Fibroblast of upper back skin (primary cell): ENCODE data around the gene BID.

Source experiments
- DNase-seq: peaks from one replicate; pipeline ENCODE4 v3.0.0-alpha.2; 2013

The BID gene

DNA sequence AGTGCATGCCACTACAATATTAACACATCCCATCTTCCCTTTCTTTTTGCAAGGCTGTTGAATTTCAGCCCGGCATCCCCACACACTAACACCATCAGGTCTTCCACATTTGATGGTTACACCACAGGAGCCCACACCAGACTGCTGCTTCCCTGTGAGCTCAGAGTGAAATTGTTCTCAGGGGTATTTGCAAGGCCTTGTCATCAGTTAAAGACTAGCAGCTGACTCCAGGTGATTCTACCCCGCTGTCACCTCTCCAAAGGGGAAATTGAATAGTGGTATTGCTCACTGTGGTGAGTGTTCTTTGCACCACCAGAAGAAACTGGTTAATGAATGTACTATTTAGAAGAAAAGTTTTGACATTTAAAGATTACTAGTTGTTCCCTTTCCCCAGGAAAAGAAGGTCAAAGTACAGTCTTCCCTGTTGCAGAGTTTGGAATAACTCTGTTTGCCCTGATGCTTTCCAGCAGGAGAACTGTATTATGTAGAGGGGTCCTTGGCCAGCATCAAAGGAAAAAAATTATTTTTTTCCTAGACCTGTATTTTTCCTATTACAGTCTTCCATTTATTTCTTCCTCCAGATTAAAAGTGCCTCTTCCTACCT lies 41.9 kb downstream of the BID start:
- DNase-seq, result no peak

DNA sequence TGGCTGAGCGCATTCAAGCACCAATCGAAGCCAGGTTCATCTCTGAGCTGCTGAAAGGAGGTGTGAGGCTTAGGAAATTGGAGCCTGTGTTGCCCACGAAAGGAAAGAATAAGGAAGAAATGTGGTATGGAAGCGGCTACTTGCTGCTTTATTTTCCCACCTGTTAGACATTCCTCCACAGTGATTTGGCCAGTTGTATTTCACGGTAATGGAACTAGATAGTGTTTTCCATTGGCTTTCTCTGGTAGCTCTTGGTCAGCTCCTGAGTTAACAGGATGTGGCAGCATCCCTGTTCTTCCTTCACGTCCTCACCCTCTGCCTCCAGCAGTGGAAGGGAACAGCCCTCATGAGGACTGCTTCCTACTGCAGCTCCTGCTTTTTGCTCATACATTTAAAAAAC lies 44.7 kb downstream of the BID start:
- no peak for DNase-seq

DNA sequence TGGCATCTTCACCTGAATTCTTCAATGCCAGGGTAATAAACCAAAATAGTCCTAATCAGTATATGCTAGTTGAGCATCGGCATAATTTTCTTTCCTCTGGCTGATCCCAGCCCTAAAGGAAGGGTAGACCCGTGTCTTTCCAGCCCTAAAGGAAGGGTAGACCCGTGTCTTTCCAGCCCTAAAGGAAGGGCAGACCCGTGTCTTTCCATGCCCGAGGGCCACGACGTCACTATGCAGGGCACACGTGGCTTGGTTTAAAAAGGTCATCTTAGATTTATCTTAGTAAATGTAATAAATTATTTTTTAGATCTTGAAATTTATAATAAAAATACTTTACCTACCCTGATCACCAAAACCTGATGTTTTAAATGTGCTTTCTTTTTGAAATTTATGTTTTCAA lies 45.5 kb downstream of the BID start:
- DNase-seq, result no peak

DNA sequence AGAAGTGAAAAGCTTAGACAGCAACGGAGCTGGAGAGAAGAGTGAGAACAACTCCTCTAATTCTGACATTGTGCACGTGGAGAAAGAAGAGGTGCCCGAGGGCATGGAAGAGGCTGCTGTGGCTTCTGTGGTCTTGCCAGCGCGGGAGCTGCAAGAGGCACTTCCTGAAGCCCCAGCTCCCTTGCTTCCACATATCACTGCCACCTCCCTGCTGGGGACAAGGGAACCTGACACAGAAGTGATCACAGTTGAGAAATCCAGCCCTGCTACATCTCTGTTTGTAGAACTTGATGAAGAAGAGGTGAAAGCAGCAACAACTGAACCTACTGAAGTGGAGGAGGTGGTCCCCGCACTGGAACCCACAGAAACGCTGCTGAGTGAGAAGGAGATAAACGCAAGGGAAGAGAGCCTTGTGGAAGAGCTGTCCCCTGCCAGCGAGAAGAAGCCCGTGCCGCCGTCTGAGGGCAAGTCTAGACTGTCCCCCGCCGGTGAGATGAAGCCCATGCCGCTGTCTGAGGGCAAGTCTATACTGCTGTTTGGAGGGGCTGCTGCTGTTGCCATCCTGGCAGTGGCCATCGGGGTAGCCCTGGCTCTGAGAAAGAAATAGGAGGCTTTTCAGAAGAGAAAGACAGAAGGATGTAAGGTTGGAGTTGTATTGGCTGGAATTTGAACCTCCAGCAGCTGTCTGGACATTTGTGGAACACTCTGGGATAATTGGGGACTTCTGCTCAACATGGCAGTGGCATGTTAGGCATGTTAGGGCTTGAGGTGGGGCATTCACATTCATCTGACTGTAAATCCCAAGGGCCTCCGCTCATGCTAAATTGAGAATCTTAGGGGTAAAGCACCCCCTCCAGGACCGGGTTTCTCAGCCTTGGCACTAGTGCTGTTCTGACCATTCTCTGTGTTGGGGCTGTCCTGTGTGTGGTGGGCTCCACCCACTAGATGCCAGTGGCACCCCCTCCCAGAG lies 47.1 kb downstream of the BID start:
- no peak for DNase-seq

DNA sequence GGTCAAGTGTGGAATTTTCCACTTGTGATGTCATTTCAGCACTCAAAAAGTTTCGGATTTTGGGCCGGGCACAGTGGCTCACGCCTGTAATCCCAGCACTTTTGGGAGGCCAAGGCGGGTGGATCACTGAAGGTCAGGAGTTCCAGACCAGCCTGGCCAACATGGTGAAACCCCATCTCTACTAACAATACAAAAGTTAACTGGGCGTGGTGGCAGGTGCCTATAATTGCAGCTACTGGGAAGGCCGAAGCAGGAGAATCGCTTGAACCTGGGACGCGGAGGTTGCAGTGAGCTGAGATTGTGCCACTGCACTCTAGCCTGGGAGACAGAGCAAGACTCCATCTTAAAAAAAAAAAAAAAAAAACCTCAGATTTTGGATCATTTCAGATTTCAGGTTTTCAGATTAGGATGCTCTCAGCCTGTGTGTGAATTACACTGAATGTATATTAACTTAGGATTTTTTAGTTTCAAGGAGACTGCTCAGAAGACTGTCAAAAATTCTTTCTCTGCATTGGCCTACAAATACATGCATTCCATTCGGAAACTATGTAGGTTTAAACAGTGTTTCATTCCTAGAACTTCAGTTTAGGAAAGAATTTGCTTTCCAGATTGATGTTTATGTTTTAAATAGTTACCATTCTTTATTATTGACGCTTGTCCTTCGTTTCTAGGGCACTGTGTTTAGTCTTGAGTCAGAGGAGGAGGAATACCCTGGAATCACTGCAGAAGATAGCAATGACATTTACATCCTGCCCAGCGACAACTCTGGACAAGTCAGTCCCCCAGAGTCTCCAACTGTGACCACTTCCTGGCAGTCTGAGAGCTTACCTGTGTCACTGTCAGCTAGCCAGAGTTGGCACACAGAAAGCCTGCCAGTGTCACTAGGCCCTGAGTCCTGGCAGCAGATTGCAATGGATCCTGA lies 48.0 kb downstream of the BID start:
- peak; percentile 37 for DNase-seq

DNA sequence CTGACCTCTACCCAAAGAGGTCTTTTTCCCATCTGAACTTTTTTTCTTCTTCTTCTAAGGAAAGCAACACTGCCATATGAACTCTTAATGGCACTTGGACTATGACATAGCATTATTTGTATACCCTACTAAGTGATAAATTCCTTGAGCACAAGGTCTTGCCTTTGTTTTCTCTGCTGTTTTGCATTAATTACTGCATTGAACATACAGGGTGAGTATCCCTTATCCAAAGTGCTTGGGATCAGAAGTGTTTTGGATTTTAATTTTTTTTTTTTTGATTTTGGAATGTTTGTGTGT lies 48.8 kb downstream of the BID start:
- no peak for DNase-seq

DNA sequence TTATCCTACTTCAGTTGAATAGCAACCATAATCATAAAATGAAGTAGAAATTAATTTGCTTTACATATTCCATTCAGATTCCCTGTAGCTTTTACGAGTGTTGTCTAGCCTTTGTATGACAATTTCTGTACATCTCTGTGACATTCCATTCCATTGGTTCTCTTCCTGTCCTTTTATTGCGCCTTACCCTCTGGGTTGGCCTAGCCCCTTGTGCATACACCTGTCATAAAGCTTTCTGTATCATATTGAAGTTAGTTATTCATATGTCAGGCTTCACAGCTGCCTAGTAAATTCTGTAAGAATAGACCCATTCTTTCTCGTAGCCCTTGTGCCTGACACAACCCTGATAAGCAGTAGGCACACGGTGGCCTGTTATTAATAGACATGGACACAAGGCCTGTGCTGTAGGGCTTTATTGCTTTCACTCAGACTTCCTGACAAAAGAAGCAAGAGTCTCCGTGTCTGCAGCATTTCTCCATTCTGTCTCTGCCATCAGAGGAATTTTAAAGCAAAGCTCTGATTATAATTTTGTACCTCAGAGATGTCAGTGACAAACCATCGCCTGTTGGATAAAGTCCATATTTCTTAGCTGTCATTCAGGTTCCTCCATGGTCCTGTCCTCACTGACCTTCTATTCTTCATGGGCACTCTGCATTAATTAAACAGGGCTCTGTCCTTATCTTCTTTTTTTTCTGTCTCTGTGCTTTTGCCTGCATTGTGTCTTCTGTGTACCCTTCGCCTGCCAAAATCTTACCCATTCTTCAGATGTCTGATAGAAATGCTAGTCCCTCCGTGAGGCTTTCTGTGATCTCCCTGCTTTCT lies 49.4 kb downstream of the BID start:
- DNase-seq, result no peak

DNA sequence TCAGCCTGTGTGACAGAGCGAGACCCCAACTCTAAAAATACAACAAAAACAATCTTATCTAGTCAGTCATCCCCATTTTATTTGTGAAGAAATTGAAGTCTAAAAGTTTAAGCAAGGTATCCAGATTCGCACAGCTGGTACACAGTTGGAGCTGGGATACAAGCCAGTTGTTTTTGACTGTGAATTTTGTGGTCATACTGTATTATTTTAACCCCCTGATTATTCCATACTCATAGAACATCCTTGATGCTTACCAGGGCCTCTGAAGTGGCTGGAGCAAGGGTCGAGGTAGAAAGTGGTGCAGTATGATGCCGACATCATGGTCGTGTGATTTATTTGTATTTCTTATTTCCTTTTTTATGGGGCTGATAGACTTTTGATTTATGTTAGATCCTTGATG lies 50.0 kb downstream of the BID start:
- DNase-seq, result peak; percentile 13

DNA sequence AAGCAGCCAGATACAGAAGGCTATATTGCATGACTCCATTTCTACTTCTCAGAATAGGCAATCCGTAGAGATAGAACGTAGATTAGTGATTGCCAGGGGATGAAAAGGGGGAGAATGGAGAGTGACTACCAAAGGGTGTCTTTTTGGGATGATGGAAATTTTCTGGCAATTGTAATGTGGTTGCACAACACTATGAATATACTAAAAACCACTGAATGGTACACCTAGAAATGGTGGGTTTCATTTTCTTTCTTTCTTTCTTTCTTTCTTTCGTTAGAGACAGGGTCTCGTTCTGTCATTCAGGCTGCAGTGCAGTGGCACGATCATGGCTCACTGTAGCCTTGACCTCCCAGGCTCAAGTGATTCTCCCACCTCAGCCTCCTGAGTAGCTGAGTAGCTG lies 54.4 kb downstream of the BID start:
- DNase-seq, result no peak

DNA sequence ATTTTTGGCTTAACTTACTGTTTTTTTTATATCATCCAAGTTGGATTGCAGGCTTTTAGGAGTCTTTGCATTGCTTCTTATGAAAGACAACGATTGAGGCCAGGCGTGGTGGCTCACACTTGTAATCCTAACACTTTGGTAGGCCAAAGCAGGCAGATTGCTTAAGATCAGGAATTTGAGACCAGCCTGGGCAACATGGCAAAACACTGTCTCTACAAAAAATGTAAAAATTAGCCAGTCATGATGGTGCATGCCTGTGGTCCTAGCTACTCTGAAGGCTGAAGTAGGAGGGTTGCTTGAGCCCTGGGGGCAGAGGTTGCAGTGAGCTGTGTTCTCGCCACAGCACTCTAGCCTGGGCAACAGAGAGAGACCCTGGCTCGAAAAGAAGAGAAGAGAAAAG lies 56.6 kb downstream of the BID start:
- DNase-seq, result no peak

DNA sequence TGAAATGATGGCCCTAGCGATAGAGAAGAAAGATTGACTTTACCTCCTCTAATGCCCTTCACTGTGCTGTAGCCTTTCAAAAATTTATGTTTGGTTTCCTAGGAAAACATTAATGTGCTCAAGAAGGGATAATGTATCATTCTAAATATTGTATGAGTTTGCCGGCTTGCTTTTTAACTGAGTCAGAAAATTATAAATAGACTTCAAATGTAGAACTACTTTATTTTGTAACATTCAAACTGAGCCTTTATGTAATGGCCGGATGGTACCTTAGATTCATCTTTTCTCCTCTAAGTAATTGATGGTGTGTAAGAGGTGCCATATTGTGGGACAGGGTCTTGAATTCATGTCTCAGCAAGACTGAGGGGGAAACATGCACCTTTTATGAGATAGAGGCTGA lies 57.7 kb downstream of the BID start:
- no peak for DNase-seq

DNA sequence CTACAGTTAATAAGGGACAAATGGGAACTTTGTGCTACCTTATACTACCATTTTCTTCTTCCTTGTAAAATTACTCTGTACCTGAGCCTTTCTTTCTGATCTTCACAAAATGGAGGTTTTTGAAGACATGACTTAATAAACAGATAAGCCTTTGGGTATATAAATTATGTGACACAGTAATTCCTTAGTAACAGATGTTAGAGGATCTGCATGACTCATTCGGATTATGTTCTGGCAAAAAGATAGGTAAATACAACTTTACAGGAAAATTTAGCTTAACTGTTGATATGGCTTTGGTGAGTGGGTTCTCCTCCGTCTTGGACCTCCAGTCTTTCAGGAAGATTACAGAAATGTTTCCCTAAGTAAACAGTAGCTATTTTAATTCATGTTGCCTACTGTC lies 61.8 kb downstream of the BID start:
- DNase-seq, result peak; percentile 19

DNA sequence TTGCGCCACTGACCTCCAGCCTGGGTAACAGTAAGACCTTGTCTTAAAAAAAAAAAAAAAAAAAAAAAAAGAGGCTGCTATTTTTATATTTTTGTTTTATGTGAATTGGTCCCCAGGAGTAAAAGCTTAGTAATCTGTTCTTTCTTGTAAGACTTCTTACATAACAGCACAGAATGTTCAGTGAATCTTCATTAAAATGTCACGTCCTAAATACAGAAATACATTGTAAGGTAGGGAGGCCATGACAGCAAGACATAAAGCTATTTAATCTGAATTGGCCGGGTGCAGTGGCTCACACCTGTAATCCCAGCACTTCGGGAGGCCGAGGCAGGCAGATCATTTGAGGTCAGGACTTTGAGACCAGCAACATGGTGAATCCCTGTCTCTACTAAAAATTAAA lies 64.2 kb downstream of the BID start:
- DNase-seq, result no peak

DNA sequence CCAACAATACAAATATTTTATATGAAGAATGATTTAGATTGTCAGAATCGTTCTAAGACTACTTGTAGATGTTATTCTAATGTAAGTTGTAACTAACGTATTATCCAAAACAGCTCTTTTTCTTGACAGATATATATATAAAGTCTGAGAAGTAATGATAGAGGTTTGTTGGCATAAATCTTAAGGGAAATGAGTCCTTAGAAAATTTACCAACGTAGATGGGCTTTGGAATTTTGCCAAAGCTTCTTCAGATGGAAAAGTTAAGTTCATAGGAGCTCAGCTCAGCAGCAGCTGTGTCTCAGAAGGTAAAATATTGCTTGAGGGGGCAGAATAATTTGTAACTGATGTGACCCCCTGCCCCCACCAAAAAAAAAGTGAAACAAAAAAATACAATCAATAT lies 66.7 kb downstream of the BID start:
- no peak for DNase-seq

DNA sequence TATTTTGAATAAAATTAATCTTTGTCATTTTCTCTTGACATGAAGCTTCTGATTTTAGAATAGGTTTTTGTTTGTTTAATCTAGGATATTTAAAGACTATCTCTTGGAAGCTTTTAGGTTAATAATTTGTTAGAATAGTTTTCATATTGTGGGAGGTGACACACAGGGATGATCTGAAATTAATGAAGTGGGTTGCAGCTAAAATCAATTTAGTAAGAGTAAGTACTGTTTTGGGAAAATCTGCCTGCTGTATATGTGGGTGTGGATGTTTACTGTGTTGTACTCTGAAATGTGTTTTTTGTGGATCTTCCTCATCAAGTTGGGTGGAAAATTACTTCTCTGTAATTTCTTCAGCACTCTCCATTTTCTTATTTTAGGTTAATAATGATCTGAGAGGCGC lies 67.3 kb downstream of the BID start:
- DNase-seq, result no peak

DNA sequence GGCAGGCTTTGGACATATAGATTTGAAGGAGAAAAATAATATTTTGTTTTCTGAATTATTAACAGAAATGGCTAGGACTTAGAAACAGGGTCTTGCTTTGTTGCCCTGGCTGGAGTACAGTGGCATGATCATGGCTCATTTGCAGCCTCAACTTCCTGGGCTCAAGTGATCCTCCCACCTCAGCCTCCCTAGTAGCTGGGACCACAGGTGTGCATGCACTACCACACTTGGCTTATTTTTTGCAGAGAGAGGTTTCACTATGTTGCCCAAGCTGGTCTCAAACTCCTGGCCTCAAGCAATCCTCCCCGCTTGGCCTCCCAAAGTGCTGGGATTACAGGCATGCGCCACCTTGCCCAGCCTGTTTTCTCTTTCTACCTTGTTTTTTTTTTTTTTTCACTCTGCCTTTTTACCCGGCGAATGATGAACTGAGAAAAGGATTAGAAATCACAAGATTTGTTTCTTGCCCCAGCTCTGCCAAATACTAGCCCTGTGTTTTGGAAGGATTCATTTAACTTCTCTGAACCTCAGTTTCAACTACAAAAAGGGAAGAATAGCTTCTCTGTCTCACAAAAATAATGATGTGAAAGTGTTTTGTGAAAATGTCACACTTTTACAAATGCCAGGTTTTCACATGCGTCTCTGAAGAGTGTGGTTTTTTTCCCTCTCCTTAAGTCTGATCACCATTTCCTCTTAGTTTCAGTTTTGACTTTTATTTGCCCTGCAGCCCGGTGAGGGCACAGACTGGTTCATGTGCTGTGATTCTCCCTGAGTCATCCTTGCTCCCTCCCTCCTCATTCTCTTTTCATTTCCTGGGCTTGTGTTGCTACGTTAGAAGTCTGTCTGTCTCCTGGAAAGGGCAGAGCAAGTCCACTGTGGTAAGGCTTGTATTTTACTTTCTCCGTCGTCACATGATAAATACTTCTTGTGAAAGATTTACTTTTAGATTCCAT lies 68.0 kb downstream of the BID start:
- peak; percentile 84 for DNase-seq

DNA sequence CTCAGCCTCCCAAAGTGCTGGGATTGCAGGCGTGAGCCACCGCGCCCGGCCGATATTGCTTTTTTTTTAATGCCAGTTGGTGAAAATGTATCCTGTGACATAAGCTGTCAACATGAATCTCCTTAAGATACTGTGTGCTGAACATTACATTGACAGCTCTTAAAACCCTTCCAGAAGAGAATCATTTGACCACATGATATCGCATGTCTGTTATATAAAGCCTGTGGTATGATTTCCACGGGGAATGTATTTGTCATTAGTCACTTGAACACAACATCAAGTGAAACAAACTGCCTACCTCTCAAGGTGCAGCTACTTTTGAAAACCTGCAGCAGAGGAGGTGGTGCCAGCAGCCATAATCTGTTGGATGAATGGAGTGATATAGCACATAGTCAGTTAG lies 68.7 kb downstream of the BID start:
- peak; percentile 14 for DNase-seq

DNA sequence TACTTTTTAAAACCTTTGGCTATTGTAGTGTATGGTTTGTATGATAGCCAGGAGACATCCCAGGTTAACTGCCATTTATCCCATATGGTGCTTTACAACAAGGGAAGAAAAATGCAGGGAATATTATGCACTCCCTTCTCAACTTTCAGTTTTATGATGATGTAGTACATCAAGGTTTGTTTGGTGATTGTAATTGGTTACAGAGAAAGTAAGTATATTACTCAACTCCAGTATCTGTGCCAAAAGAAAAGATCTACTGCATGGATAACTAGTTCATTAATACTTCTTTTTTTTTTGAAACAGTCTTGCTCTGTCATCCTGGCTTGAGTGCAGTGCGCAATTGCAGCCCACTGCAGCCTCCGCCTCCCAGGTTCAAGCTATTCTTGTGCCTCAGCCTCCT lies 70.5 kb downstream of the BID start:
- DNase-seq, result no peak

DNA sequence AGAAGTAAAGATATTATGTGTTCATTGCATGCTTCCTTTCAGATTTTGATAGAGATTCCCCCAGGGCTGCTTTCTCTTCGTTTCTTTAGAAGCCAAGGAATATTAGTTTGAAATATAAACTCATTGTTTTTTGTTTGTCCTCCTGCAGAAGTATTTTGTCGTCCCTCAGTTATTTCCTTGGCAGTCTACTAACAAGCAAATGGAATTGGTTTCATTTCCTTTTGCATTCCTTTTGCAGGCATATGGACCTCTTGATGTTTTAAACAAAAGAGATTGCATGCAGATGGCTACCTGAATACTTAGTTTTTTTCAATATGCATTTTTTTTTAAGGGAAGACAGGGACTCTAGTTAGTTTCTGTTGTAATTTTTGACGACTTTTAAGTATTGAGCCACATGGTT lies 73.5 kb downstream of the BID start:
- no peak for DNase-seq

DNA sequence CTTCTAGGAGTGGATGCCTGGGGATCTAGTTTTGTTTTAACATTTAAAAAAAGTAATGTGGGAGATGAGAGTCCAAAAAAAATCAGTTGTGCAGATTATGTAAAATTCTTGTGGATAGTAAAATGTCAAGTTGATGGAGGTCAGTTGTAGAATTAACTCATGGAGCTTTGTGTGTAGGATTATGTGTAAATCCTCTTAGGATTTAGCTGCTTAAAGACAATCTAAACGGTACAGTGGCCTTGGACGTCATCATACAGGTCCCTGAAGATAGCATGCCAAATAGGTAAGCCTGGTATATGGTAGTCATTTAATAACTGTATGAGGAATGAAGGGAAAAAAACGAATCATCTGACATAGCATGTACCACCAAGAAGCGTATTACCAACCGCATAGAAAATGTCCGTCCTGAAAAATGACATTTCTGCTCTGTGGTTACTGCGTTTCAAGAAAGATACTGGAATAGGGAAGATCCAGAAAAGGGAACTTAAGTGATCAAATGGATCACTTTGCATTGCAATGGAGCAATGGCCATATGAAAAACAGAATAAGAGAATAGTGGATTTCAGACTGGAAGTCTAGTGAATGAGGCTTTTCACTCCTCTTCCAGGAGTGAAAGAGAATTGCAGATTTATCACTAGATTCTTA lies 74.5 kb downstream of the BID start:
- no peak for DNase-seq

DNA sequence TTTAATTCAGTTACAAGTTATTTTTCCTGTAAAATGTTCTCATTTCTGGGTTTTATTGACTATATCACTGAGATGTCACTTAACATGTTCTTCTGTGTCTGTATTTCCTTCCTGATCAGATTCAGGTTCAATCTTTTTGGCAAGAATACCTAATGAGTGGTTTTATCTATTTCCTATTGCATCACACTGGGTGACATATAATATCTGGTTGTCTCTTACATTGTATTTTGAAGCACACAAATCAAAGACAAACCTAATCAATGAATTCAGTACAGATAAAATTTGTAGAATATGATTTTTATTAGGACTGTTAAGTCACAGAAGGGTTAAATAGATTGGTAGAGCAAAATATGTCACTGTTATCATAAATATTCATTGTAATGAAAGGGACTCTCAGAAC lies 75.3 kb downstream of the BID start:
- no peak for DNase-seq
